Caco-2 (cell line): ENCODE measurements around the gene TM9SF3. TPM values are rescaled to one million over a fixed set of nuclear protein-coding genes. Genes with fewer than 3 reads are reported as not detected.

ENCODE experiments used
- BruUV-seq: library from RNA; stranded (reverse); fragments of 400-500 nt; replicated peaks from 2 replicates; lab custom pipeline; 2021; lab: Mats Ljungman, UMichigan
- CTCF ChIA-PET: fragments of 300-600 bp; sonication (Branson Sonifier 250); formaldehyde crosslinking; loops from one replicate; lab custom pipeline; 2022; ENCODE audit warnings: antibody characterized with exemption; lab: Charles Lee
- POLR2A ChIA-PET: fragments of 300-600 bp; sonication (Branson Sonifier 250); formaldehyde crosslinking; loops from one replicate; lab custom pipeline; 2022; ENCODE audit warnings: antibody characterized with exemption; lab: Charles Lee
- DNase-seq, 2 experiments: peaks; one replicate each; pipeline versions ENCODE4 v3.0.0 to v3.0.0-alpha.2; 2020 to 2022
- H3K27me3 ChIP-seq: replicated peaks from 2 replicates; pipeline ENCODE4 v1.6.0; 2011; ENCODE audit warnings: low read length; ENCODE audit not compliant: control insufficient read depth, insufficient read depth
- H3K36me3 ChIP-seq: 2 replicates; pipeline ENCODE4 v1.5.1; 2011; ENCODE audit warnings: low read length; ENCODE audit not compliant: control insufficient read depth, insufficient read depth
- H3K4me1 ChIP-seq: fragments of 250-450 bp; sonication (Bioruptor Pico); 2 replicates; pipeline ENCODE4 v1.5.1; 2020; ENCODE audit warnings: mild to moderate bottlenecking
- H3K4me3 ChIP-seq: 2 replicates; pipeline ENCODE4 v1.5.1; 2011; ENCODE audit warnings: low read depth, mild to moderate bottlenecking, control low read depth, low read length
- H3K9me3 ChIP-seq: fragments of 250-450 bp; sonication (Bioruptor Pico); 2 replicates; pipeline ENCODE4 v1.5.1; 2020; ENCODE audit warnings: mild to moderate bottlenecking, moderate library complexity
- H3K27ac Mint-ChIP-seq: one replicate; pipeline ENCODE4 v1.8.0; 2022; ENCODE audit warnings: mixed read lengths; ENCODE audit not compliant: unreplicated experiment
- H3K27me3 Mint-ChIP-seq: one replicate; pipeline ENCODE4 v1.8.0; 2022; ENCODE audit warnings: mixed read lengths; ENCODE audit not compliant: insufficient read depth, unreplicated experiment
- H3K36me3 Mint-ChIP-seq: one replicate; pipeline ENCODE4 v1.8.0; 2022; ENCODE audit warnings: mild to moderate bottlenecking, mixed read lengths; ENCODE audit not compliant: insufficient read depth, unreplicated experiment
- H3K4me1 Mint-ChIP-seq: one replicate; pipeline ENCODE4 v1.8.0; 2022; ENCODE audit warnings: low read depth, mixed read lengths; ENCODE audit not compliant: unreplicated experiment
- H3K4me3 Mint-ChIP-seq: one replicate; pipeline ENCODE4 v1.8.0; 2022; ENCODE audit warnings: mild to moderate bottlenecking, moderate library complexity, mixed read lengths; ENCODE audit not compliant: unreplicated experiment
- H3K9me3 Mint-ChIP-seq: one replicate; pipeline ENCODE4 v1.8.0; 2022; ENCODE audit warnings: mixed read lengths; ENCODE audit not compliant: unreplicated experiment
- intact Hi-C: fragments of 100-400 bp; cut with micrococcal nuclease; formaldehyde crosslinking; loops from one replicate; pipeline ENCODE4 v1.10.0; 2022; ENCODE audit not compliant: unreplicated experiment
- total RNA-seq: library from RNA; stranded (reverse); gene quantifications from 2 replicates; pipeline ENCODE4 v1.2.3, GENCODE V29; 2022
- TF ChIP-seq, protein P1 (sequence below), 2 experiments: fragments of 200-600 bp in 1 of 2; IDR thresholded peaks; 1 replicate in 1 of 2; 2 replicates in 1 of 2; pipeline versions ENCODE4 v1.5.1 to v1.8.0; 2011 to 2022; ENCODE audit warnings: antibody characterized with exemption in 1 of 2, control low read depth in 1 of 2, inconsistent platforms in 1 of 2, low read depth in 1 of 2, low read length in 1 of 2, mild to moderate bottlenecking in 1 of 2, moderate library complexity in 1 of 2; ENCODE audit not compliant: insufficient read depth in 1 of 2, severe bottlenecking in 1 of 2, unreplicated experiment in 1 of 2

TM9SF3 gene
- total RNA-seq, 1 experiment from 2014 or later = 176 TPM

DNA sequence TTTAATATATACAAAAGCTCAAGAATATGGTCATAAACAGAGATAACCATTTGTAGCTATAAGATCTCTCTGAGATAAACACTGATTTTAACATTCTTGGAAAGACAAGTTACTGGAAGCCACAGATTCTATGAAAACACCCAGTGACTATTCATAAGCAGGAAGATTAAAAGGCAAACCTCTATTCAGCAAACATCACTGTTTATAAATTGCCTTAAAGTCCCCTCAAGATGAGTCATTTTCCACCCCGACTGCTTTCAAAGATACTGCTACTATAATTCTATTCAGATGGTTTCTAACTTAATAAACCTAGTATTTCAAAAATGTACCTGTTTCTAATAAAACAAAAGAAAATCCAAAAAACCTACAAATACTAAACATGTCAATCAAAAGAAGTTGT lies 21.0 kb downstream of the TM9SF3 start:
- no peak for DNase-seq
- H3K4me1 ChIP-seq = no peaks in the 10 kb centered on the region
- Mint-ChIP-seq H3K9me3 (no peaks in the 10 kb centered on the region), H3K4me1 (no peaks in the 10 kb centered on the region), H3K27me3 (no peaks in the 10 kb centered on the region), H3K4me3 (no peak overlapping the region), H3K36me3 (peaks cover 71% of the 10 kb centered on the region), H3K27ac (no peak overlapping the region)
- no peak overlapping the region for H3K4me3 ChIP-seq
- H3K36me3 ChIP-seq = no peaks in the 10 kb centered on the region; the same call in 1 of the 2 replicates
- POLR2A ChIA-PET = no interaction called here
- intact Hi-C loops = no loop called here
- TF ChIP-seq, protein P1, sequence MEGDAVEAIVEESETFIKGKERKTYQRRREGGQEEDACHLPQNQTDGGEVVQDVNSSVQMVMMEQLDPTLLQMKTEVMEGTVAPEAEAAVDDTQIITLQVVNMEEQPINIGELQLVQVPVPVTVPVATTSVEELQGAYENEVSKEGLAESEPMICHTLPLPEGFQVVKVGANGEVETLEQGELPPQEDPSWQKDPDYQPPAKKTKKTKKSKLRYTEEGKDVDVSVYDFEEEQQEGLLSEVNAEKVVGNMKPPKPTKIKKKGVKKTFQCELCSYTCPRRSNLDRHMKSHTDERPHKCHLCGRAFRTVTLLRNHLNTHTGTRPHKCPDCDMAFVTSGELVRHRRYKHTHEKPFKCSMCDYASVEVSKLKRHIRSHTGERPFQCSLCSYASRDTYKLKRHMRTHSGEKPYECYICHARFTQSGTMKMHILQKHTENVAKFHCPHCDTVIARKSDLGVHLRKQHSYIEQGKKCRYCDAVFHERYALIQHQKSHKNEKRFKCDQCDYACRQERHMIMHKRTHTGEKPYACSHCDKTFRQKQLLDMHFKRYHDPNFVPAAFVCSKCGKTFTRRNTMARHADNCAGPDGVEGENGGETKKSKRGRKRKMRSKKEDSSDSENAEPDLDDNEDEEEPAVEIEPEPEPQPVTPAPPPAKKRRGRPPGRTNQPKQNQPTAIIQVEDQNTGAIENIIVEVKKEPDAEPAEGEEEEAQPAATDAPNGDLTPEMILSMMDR (IDR thresholded peaks at IDR 0.05; ENCODE audit: insufficient read depth in 1 of 2, low read depth in 1 of 2, low read length in 1 of 2, severe bottlenecking in 1 of 2, unreplicated experiment in 1 of 2) = no peak
- H3K27me3 ChIP-seq = no peaks in the 10 kb centered on the region
- BruUV-seq = no TSS peak
- H3K9me3 ChIP-seq = no peaks in the 10 kb centered on the region
- CTCF ChIA-PET = no interaction called here

DNA sequence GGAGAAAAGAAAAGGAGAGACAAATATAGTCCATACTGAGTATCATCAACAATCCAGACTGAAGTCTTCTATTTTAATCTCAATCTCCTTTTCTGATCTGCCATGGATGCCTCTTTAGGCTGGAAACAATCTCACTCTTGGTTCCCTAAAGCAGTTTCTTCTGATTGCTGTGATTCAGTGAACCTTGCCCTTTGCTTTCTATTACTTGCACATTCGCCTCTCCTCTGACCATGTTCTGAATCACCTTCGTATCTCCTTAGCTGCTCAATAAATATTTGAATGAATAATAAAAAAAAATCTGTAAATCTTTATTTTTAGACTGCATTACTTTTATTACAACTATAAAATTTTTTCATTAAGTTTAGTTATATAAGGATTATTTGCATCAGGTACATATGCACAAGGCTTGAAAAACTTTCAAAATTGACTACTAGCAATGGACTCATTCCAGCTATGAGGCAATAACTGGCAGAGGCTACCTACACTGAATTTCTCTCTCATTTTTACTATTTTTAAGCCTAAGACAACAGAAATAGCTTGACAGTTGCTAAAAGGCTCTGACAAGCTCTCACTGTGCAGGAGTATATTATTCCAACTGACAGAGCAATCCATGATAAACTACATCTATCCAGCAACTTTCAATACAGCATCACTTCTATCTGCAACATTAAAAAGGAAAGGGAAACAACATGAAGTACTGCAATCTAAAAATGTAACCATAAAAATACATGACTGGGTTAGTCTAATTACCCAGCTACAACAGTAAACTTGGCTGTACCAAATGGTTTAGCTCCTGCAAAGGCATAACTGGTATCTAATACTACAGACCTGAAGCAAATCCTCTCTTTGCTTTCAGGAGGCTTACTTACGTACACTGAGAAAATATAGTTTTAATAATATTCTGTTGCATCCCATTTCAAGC lies 25.6 kb downstream of the TM9SF3 start:
- DNase-seq = no peak
- Histone ChIP-seq H3K4me1 (no peaks in the 10 kb centered on the region), H3K36me3 (no peaks in the 10 kb centered on the region; the same call in 1 of the 2 replicates), H3K4me3 (no peak overlapping the region), H3K27me3 (no peaks in the 10 kb centered on the region), H3K9me3 (no peaks in the 10 kb centered on the region)
- ChIA-PET POLR2A (no interaction called here), CTCF (interaction anchor here (0.6 kb wide), 1 partner anchor 35 kb away, joined by 3 read pairs; no protein-coding TSS in a partner anchor)
- TF ChIP-seq, protein P1 (IDR thresholded peaks at IDR 0.05; ENCODE audit: insufficient read depth in 1 of 2, low read depth in 1 of 2, low read length in 1 of 2, severe bottlenecking in 1 of 2, unreplicated experiment in 1 of 2) = no peak
- no peak overlapping the region for H3K27ac Mint-ChIP-seq
- intact Hi-C loops = no loop called here
- H3K9me3 Mint-ChIP-seq = no peaks in the 10 kb centered on the region
- H3K4me3 Mint-ChIP-seq = no peak overlapping the region
- H3K4me1 Mint-ChIP-seq = no peaks in the 10 kb centered on the region
- H3K27me3 Mint-ChIP-seq = no peaks in the 10 kb centered on the region
- H3K36me3 Mint-ChIP-seq = peaks cover 61% of the 10 kb centered on the region
- no TSS peak for BruUV-seq

DNA sequence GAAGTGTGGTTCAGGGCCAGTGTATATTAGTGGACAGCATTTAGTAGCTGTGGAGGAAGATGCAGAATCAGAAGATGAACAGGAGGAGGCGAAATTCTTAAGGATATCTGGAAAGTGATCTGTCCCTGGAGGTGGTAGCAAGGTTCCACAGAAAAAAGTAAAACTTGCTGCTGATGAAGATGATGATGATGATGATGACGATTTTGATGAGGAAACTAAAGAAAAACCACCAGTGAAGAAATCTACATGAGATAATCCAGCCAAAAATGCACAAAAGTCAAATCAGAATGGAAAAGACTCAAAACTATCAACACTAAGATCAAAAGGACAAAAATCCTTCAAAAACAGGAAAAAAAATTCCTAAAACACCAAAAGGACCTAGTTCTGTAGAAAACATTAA lies 26.3 kb downstream of the TM9SF3 start:
- BruUV-seq = no TSS peak
- ChIA-PET CTCF (no interaction called here), POLR2A (no interaction called here)
- Histone ChIP-seq H3K27me3 (no peaks in the 10 kb centered on the region), H3K4me3 (no peak overlapping the region), H3K36me3 (no peaks in the 10 kb centered on the region; the same call in 1 of the 2 replicates), H3K9me3 (no peaks in the 10 kb centered on the region), H3K4me1 (no peaks in the 10 kb centered on the region)
- H3K27me3 Mint-ChIP-seq = no peaks in the 10 kb centered on the region
- peaks cover 60% of the 10 kb centered on the region for H3K36me3 Mint-ChIP-seq
- intact Hi-C loops = no loop called here
- no peaks in the 10 kb centered on the region for H3K9me3 Mint-ChIP-seq
- H3K27ac Mint-ChIP-seq = no peak overlapping the region
- H3K4me1 Mint-ChIP-seq = no peaks in the 10 kb centered on the region
- TF ChIP-seq, protein P1 (IDR thresholded peaks at IDR 0.05; ENCODE audit: insufficient read depth in 1 of 2, low read depth in 1 of 2, low read length in 1 of 2, severe bottlenecking in 1 of 2, unreplicated experiment in 1 of 2) = no peak
- no peak for DNase-seq
- no peak overlapping the region for H3K4me3 Mint-ChIP-seq
